Measurements from ENCODE around the gene ACAD10.
"Not testable (repeated sequence)": the region's sequence is repeated elsewhere in the genome, so short reads cannot be mapped to it uniquely, and the experiment has no call there.

ACAD10 gene

DNA sequence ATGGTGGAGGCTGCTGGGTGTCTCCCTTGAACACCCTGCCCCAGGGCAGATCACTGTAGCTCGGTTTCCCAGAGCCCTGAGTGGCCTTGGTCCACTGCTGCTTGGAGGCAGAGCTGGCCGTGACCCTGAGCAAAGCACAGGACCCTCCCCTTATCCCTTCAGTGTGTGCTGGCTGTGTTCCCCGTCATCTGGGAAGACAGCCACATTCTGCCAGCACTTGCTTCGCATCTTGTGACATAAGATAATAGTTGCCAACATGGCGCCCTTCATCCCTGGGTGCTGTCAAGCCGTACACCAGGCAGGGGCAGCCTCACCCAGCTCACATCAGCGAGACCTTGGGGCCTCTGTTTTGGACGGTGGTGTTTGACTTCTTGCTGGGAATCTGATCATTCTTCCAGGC, 68.8 kb downstream of the ACAD10 start:
- no peak for DNase-seq

- DNase-seq = no peak
These were observed 70.3 kb downstream of the ACAD10 start for GRCh38 chr12:111756196-111756595.

DNA sequence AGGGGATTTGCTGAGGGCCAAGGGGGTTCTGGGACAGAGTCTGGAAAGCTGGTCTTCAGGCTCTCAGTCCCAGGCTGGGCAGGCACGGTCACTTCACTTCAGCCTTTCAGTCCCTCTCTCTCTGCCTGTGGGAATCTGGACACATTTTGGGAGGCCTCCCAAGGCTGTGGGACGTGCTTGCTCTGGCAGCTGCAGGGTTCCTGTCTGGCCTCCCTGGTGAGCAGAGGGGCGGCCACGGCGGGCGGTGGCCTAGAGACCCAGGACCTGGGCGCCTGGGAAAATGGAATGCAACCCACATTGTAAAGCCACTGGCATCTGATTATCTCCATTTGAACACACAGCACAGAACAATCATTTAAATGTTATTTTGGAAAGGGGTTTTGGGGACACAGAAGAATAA, 70.8 kb downstream of the ACAD10 start:
- no peak for DNase-seq

DNA sequence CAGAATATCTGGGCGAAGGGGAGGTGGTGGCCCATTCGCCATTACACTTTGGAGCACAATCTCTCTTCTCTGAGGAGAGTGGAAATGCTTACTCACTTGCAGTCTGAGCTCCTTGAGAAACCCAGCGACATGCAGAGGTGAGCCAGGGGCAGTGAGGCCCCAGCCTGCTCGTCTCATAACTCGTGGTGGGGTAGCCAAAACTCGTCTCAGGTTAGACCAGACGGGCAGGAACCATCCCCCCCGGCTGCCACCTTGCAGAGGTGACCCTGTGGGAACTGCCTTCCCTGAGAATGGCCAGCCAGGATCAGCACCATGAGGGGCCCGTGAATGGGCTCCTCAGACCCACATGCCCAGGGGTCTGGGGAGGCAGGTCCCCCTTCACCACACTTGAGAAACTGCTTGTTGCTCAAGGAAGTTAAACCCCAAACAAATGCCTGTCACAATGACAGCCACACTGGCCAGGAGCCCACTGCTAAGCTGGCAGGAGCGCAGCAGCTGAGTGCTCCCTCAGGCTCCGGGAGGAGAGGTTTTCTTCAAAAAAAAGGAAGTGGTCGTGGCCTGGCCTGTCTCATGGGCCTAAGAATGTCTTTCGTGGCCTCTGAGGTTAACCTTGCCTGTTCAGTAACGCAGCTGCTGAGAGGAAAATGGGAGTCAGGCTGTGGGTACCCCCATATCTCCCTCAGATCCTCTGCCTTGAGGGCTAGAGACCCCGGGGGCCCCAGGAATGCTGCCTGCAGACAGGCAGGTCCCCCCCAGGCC, 71.7 kb downstream of the ACAD10 start:
- no peak for DNase-seq

DNA sequence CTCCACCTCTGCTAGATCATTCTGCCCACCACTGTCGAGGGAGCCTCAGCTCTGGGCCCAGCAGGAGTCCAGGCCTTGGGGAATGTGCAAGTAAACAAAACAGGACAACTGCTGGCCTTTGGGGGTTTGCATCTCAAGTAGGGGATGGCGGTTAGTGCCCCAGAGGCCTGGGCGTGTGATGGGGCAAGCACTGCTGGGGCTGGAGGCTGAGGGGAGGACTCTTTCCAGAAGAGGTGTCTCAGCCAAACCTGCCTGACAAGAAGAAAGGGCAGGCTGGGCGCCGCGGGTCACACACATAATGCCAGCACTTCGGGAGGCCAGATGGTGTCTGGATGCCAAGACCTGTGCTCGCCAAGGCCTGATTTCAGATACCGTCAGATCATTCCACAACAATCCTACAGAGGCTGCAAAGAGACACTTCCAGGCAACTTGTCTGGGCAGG, 72.3 kb downstream of the ACAD10 start:
- no peak for DNase-seq

DNA sequence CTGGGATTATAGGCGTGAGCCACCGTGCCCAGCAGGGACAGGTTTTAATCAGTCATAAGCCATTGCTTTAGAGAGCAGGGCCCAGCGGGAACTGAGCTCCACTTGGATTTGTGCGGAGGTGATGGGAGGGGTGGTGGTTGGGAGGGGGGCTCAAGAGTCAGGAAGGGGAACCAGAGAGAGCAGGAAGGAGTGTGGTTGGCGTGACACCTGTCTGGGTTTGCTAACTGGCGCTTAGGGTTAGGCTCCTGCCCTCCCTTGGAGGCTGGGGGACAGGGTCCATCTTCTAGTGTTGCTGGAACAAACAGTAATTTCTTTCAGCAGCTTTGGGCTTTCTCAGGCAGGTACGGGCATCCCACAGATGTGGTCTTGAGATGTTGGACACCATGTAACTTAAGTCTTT, 73.4 kb downstream of the ACAD10 start:
- no peak for DNase-seq

GRCh38 chr12:111759991-111760390, 74.1 kb downstream of the ACAD10 start:
- no peak for DNase-seq

- DNase-seq = no peak
These were observed 75.2 kb downstream of the ACAD10 start for GRCh38 chr12:111761099-111761498.

- no peak for DNase-seq
These were observed 75.9 kb downstream of the ACAD10 start for GRCh38 chr12:111761706-111762105.

GRCh38 chr12:111763552-111763951, 77.7 kb downstream of the ACAD10 start:
- DNase-seq = not testable (repeated sequence)

GRCh38 chr12:111764120-111764821, 78.4 kb downstream of the ACAD10 start:
- DNase-seq = no peak

DNA sequence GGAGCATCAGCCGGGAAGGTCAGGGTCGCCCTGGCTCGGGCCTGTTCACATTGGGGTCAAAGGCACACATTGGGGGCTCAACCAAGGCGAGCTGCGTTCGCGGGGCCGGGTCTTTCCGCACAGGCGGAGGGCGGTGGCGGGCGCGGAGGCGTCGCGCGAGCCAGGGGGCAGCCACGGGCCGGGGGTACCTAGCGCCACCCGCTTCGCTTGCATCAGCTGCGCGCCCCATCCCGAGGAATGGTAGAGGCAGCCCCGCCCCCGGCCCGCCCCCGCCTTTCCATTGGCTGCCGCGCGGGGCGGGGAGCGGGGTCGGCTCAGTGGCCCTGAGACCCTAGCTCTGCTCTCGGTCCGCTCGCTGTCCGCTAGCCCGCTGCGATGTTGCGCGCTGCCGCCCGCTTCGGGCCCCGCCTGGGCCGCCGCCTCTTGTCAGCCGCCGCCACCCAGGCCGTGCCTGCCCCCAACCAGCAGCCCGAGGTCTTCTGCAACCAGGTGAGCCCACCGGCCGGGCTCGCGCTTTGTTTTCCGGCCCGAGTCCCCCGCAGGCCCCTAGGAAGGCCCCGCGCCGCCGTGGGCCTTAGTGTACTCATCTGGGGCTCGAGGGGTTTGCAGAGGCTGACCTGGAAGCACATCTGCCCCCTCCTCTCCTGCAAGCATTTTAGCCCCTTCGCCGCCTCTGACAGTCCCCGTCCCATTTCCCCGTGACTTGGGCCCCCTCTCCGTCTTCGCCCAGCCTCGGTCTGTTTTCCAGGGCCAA, 80.9 kb downstream of the ACAD10 start, which contains the start of gene ALDH2:
Gene ALDH2 (plus strand): TSS at position 326 of the 754 bp plus-strand sequence. CDS start 50 bp downstream, at position 376.
- DNase-seq = no peak

- DNase-seq = no peak
These were observed 81.7 kb downstream of the ACAD10 start for GRCh38 chr12:111767362-111768158.

DNA sequence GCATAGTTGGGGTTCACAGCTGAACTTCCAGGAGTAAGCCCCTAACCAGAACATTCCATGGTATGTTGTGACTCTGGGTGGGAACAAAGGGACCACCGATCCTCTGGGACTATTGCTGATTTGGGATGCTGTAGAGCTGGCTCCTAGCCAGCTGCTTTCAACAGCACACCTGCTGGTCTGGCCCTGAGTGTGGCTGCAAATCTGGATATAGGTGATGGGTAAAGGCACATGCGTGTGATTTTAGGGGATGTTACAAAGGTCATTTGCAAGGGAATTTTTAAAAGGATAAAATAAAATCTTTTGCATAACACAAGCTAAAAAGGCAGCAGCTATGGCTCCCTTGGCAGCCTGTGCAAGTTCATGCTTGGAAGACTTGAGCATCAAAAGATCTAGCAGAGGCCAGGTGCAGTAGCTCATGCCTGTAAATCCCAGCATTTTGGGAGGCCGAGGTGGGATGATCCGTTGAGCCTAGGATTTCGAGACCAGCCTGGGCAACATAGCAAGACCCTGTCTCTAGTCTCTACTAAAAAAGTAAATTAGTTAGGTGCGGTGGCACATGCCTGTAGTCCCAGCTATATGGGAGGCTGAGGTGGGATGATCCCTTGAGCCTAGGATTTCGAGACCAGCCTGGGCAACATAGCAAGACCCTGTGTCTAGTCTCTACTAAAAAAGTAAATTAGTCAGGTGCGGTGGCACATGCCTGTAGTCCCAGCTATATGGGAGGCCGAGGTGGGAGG, 82.5 kb downstream of the ACAD10 start:
- DNase-seq = no peak

DNA sequence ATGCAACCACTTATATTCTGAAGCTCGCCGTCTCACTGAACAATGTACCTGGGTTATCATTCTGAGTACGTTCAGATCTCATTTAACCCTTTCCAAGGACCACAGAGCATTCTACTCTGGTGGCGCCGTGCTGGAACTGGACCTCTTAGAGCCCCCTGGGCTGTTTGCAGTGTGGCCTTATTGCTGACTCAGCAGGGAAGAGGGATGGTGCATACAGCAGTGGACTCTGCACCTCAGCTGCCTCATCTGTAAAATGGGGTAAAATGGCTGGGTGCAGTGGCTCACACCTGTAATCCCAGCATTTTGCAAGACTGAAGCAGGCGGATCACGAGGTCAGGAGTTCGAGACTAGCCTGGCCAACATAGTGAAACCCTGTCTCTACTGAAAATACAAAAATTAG, 83.7 kb downstream of the ACAD10 start:
- DNase-seq = no peak

GRCh38 chr12:111773801-111774551, 88.1 kb downstream of the ACAD10 start:
- peak; percentile 39 for DNase-seq

DNA sequence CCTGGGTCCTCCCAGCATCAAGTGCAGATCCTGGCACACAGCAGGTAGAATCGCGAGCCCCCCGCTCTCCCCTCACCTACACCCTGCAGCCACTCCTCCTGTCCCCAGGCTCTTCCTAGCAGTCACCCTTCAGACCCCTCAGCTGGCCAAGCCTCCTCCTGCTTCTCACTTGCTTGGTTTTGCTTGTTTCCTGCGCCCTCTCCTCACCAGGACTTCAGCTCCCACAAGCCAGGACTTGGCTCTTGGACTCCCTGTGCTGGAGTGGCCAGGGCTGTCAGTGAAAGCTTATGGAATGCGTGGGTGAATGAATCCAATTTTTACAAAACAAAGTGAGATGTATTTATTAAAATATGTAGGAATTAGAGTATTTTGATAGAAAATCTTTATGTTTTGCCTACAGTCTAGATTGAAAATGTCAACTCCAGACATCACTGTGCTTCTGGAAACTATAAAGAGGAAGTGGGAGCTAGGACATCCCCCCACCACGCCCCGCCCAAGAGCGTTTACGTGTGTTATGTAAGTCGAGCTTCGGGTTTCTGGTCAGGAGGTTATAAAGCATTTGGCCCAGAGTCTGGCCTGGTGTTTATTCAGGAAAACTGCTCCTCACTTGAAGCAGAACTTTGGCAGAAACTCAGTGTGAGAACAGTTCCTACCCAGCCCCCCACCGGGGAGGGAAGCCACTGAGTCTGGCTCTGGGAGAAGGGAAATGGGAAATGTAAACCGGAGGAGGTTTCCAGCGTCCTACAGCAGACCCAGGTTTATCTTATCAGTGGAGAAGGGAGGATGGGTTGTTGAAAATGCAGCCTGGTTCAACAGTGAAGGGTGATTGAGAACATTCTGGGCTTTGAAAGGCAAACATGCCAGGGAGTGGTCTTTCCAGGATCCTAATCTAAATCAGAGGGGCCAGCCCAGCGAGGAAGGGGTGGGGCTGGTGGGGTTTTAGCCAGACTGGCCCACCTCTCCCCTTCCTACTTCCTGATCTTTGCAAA, 89.6 kb downstream of the ACAD10 start:
- DNase-seq = no peak

- DNase-seq = no peak
These were observed 91.0 kb downstream of the ACAD10 start for GRCh38 chr12:111776836-111777344.

- no peak for DNase-seq
These were observed 91.6 kb downstream of the ACAD10 start for GRCh38 chr12:111777345-111778045.
